Fibroblast of mammary gland (primary cell): ENCODE measurements around the gene IL13RA2.

Source experiments
- DNase-seq: peaks from one replicate; pipeline ENCODE4 v3.0.0-alpha.2; 2010; ENCODE audit warnings: low read depth
- H3K4me3 ChIP-seq: 2 replicates; pipeline ENCODE4 v1.5.1; 2011; ENCODE audit warnings: low read depth, mild to moderate bottlenecking, low read length, moderate library complexity; ENCODE audit not compliant: control insufficient read depth
- TF ChIP-seq, protein P1 (sequence below): conservative IDR thresholded peaks from 2 replicates; pipeline ENCODE4 v1.5.1; 2011; ENCODE audit warnings: low read depth, low read length, inconsistent platforms; ENCODE audit not compliant: control insufficient read depth, insufficient read depth

Gene IL13RA2

GRCh38 chrX:115047715-115048114 is 30.3 kb upstream of the IL13RA2 start:
- DNase-seq, result no peak
- TF ChIP-seq, protein P1, sequence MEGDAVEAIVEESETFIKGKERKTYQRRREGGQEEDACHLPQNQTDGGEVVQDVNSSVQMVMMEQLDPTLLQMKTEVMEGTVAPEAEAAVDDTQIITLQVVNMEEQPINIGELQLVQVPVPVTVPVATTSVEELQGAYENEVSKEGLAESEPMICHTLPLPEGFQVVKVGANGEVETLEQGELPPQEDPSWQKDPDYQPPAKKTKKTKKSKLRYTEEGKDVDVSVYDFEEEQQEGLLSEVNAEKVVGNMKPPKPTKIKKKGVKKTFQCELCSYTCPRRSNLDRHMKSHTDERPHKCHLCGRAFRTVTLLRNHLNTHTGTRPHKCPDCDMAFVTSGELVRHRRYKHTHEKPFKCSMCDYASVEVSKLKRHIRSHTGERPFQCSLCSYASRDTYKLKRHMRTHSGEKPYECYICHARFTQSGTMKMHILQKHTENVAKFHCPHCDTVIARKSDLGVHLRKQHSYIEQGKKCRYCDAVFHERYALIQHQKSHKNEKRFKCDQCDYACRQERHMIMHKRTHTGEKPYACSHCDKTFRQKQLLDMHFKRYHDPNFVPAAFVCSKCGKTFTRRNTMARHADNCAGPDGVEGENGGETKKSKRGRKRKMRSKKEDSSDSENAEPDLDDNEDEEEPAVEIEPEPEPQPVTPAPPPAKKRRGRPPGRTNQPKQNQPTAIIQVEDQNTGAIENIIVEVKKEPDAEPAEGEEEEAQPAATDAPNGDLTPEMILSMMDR, result no peak

DNA sequence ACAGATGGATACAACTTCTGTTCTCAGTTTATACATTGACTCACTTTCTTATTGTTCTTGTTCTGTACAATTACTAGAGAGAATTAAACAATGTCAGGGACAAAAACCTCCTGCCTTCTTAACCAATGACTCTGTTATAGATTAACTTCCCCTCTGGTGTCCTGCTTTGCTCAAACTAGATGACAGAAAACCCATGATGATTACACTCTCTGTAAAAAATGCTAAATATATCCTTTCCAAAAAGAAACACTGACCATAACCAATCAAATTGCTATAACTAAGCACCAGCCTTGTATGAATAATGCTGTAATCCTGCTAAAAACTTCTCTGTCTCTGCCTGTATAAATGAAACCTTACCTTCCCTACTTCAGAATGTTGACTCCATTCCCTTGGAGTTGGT is 29.8 kb upstream of the IL13RA2 start:
- TF ChIP-seq, protein P1, result no peak
- peak; percentile 40 for DNase-seq
- H3K4me3 ChIP-seq, result no peak overlapping the region

More at GRCh38 chrX:115047715-115048114, 30.3 kb upstream of the IL13RA2 start:
- no peak overlapping the region for H3K4me3 ChIP-seq

DNA sequence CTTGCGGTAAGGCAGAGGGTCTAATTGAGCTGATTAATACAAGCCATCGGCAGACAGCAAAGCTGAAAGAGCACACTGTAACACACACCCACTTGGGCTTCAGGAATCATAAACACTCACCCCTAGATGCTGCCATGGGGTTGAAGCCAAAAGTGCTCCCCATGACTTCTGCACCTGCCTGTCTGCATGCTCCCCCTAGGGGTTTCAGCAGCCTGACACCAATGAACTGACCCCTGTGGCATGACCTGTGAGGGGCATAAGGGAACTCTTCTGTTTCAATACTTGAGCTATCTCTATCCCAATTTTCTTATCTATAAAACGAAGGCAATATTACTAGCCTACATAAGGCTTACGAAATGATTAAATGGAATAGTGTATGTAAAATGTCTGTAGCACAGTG is 23.0 kb upstream of the IL13RA2 start:
- TF ChIP-seq, protein P1, result no peak
- no peak for DNase-seq
- H3K4me3 ChIP-seq, result no peak overlapping the region

- peak; percentile 70 for DNase-seq
- no peak overlapping the region for H3K4me3 ChIP-seq
- TF ChIP-seq, protein P1, result no peak
Observed at GRCh38 chrX:115038406-115038805, 21.0 kb upstream of the IL13RA2 start.

- TF ChIP-seq, protein P1, result no peak
- DNase-seq, result no peak
- H3K4me3 ChIP-seq, result no peak overlapping the region
Observed at GRCh38 chrX:115036029-115036428, 18.6 kb upstream of the IL13RA2 start.

DNA sequence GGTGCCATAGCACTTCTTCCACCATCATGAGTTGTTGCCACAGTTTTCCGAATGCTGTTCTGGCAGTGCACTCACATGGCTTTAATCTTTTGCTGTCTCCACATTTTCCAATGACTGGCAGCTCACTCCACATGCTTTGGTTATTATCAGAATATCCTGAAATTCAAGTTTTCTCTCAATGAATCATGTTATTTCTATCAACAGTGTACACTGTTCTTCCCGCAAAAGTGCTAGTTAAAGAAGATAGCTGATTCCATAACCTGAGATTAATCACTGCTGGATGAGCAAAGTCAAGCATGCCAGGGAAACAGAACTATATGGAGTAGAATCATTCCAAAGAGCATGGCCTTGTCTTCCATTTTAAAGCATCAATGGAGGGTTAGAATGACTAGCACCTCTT is 14.6 kb upstream of the IL13RA2 start:
- TF ChIP-seq, protein P1, result no peak
- DNase-seq, result peak; percentile 8
- no peak overlapping the region for H3K4me3 ChIP-seq

- no peak for DNase-seq
- TF ChIP-seq, protein P1, result no peak
- no peak overlapping the region for H3K4me3 ChIP-seq
Observed at GRCh38 chrX:115030625-115031024, 13.2 kb upstream of the IL13RA2 start.
